ENCODE results near the gene FSD2.
"Not testable (repeated sequence)": the region's sequence is repeated elsewhere in the genome, so short reads cannot be mapped to it uniquely, and the experiment has no call there.

Gene FSD2

GRCh38 chr15:82789491-82789890 is 16.4 kb downstream of the FSD2 start:
- no peak for DNase-seq

- DNase-seq, result no peak
Observed at GRCh38 chr15:82788496-82788895, 17.4 kb downstream of the FSD2 start.

GRCh38 chr15:82781349-82781748 is 24.5 kb downstream of the FSD2 start:
- no peak for DNase-seq

- no peak for DNase-seq
Observed at GRCh38 chr15:82778755-82779154, 27.1 kb downstream of the FSD2 start.

- no peak for DNase-seq
Observed at GRCh38 chr15:82774496-82774895, 31.4 kb downstream of the FSD2 start.

GRCh38 chr15:82771789-82772607 is 33.9 kb downstream of the FSD2 start:
- no peak for DNase-seq

GRCh38 chr15:82768414-82769054 is 37.3 kb downstream of the FSD2 start:
- DNase-seq, result no peak

- DNase-seq, result no peak
Observed at GRCh38 chr15:82767163-82767829, 38.6 kb downstream of the FSD2 start.

- DNase-seq, result not testable (repeated sequence)
Observed at GRCh38 chr15:82766201-82766600, 39.7 kb downstream of the FSD2 start.

GRCh38 chr15:82764740-82765139 is 41.1 kb downstream of the FSD2 start:
- no peak for DNase-seq

GRCh38 chr15:82764117-82764490 is 41.8 kb downstream of the FSD2 start:
- DNase-seq, result no peak

- DNase-seq, result no peak
Observed at GRCh38 chr15:82763361-82764116, 42.3 kb downstream of the FSD2 start.

GRCh38 chr15:82751308-82751707 is 54.6 kb downstream of the FSD2 start:
- no peak for DNase-seq

- DNase-seq, result no peak
Observed at GRCh38 chr15:82750831-82751180, 55.1 kb downstream of the FSD2 start.

- DNase-seq, result peak; percentile 92
Observed at GRCh38 chr15:82749951-82750830, 55.7 kb downstream of the FSD2 start.

GRCh38 chr15:82748315-82748714 is 57.6 kb downstream of the FSD2 start:
- no peak for DNase-seq

- DNase-seq, result no peak
Observed at GRCh38 chr15:82743810-82744209, 62.1 kb downstream of the FSD2 start.

GRCh38 chr15:82742134-82742533 is 63.7 kb downstream of the FSD2 start:
- no peak for DNase-seq

- DNase-seq, result no peak
Observed at GRCh38 chr15:82739086-82739485, 66.8 kb downstream of the FSD2 start.

- DNase-seq, result no peak
Observed at GRCh38 chr15:82737975-82738374, 67.9 kb downstream of the FSD2 start.

- DNase-seq, result no peak
Observed at GRCh38 chr15:82731527-82731926, 74.3 kb downstream of the FSD2 start.

GRCh38 chr15:82730022-82730530 is 75.8 kb downstream of the FSD2 start:
- DNase-seq, result no peak
